Renal cortical epithelial cell (primary cell): ENCODE results near the gene VCX3A. TPM values are rescaled to one million over a fixed set of nuclear protein-coding genes. Genes with fewer than 3 reads are reported as not detected.
"Not testable (repeated sequence)": the region's sequence is repeated elsewhere in the genome, so short reads cannot be mapped to it uniquely, and the experiment has no call there.

Experiments used
- DNase-seq: peaks from one replicate; pipeline ENCODE4 v3.0.0-alpha.2; 2011; ENCODE audit warnings: low read depth
- total RNA-seq: library from RNA; depleted of rRNA; stranded (reverse); fragments of >200 nt; gene quantifications from 2 replicates; pipeline ENCODE4 v1.2.3, GENCODE V29; 2014

The VCX3A gene
- not detected in 2 replicates for total RNA-seq

DNA sequence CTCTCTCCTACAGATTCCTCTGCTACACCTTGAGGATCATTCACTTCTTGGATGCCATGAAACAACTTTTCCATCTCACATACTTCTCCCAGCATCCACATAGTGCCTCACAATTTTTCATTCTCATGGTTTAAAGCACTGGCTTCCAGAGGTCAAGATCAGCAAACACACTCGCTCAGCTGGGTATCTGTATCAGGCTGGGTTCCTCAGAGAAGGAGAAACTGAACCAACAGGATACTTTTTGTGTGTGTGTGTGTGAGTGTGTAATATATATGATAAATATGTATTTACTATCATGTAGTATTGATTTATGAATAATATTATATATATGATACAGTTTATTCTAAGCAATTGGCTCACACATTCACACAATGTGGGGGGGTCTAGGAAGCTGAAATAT, at the start of gene VCX3A:
Gene VCX3A, minus strand, starts transcription at position 101 of the 400 bp plus-strand sequence. CDS start 621 bp downstream, outside the sequence.
- DNase-seq: not testable (repeated sequence)

DNA sequence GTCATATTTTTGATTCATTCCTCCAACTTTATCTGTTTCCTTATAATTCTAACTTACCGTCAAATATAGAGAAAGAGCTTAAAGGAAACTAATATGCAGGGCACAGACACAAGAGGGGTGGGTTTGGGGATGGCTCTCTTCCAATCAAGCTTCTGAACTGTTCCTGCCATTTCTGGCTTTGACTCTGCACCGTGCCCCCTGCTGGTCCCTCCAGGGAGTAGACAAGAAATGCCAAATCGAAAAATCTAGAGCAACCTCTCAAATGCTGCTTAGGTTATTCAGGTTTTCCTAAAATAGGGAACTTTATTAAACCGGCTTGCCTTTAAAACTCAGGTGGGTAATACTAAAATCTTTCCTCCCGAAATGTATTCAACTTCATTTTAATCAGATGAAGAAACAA, 39.8 kb upstream of the VCX3A start:
- no peak for DNase-seq

DNA sequence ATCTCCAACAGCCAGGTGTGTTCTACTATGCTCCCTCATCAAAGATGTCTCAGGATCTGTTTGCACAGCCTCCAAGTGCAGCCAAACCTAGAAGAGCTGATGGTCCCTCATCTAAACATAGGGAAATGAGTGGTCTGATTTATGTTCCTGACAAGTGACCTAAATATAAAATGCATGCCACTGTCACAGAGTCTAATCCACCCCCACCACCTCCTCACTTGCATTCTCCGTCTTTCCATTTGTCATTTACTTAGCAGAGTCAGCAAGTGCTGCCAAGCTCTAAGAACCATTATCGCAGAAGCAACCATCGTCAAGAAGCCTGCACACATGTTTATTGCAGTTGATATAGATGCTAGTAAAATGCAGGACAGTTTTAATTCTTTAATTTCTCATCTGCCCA, 33.1 kb upstream of the VCX3A start:
- DNase-seq: no peak

- no peak for DNase-seq
Measured at GRCh38 chrX:6558979-6559378, 24.1 kb upstream of the VCX3A start.

- no peak for DNase-seq
Measured at GRCh38 chrX:6557690-6558089, 22.8 kb upstream of the VCX3A start.

GRCh38 chrX:6550999-6551398, 16.1 kb upstream of the VCX3A start:
- DNase-seq: no peak

- DNase-seq: no peak
Measured at GRCh38 chrX:6545712-6546111, 10.8 kb upstream of the VCX3A start.

DNA sequence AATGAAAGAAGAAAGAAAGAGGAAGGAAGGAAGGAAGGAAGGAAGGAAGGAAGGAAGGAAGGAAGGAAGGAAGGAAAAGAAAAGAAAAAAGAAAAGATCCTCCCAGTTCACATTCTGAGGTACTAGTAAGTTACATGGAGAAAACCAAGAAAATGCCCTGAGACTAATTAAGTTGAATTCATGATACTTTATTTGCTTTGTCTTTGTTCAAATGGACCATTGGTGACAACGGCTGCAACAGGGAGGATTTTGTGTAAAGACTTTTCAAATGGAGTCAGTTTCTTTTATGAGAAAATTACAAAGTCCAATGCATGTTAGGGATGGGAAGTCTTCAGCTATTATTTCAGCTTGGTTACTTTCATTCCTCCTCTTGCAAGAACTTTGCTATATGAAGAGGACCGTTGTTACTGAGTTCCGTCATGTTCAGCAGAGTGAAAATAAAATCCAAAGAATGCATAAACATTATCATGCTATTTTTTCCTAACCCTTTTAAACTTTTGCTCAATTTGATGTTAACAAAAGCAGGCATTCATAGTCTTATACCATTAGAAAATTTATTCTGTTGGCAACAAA, 8.3 kb downstream of the VCX3A start:
- no peak for DNase-seq

DNA sequence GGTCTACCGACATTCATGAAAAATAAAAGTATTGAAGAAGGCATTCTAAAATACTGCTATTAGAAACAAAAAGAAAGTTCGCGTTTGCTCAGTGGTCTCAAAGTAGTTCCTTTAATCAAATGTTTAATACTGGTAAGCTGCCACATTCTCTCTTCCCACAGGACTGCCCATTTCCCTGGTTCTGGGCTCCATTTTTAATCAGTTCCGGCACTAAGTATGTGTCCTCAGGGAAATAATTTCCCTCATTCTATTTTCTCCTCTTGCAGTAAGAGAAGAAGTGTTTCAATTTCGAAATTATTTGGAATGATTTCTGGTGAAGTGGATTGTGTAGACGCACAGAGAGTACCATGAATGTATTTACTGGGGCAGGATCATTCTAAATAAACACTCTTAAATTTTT, 17.5 kb downstream of the VCX3A start:
- DNase-seq: no peak

- no peak for DNase-seq
Measured at GRCh38 chrX:6506444-6506843, 28.5 kb downstream of the VCX3A start.

DNA sequence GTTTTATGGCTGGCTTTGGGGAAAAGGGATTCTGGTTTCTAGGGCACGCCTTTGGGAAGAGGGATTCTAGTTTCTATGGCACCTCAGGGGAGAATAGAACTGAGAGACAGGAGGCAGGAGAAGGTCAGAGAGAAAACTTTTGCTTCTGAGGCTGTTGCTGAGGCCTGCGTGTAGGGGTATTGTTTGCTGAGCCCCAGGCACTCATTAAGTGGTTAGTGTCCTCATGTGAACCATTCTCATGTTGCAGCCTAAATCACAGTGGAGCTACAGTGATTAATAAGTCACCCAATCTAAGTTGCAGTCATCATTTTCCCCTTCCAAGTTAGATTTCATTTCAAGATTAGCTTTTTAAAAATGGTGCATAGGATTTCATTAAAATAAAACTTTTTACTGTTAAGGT, 29.0 kb downstream of the VCX3A start:
- peak; percentile 77 for DNase-seq

DNA sequence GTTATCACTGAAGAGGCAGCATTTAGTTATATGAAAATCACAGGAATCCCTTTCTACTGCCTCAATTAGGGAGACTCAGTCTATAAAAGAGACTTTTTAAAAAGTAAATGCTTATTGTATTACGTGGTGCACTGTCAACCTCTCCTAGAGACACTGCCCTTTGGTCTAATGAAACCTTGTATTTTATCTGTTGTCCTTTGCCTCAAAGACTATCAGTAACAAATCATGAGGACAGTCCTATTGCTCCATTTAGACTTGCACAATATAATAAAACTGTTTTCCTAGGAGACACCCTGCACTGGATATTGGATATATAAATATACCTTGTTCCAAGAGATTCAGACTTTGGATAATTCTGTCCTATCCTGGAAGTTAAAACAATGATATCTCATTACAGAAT, 34.2 kb downstream of the VCX3A start:
- no peak for DNase-seq

GRCh38 chrX:6498324-6498723, 36.6 kb downstream of the VCX3A start:
- DNase-seq: no peak
